Activated CD4-positive, alpha-beta T cell treated with anti-CD3 and anti-CD28 coated beads, Interleukin-2, amount 10 ng/mL, durations not matched to agents 7 days and 5 days (primary cell): ENCODE measurements around the gene ZMYND19. TPM values are rescaled to one million over a fixed set of nuclear protein-coding genes. Genes with fewer than 3 reads are reported as not detected.
"Not testable (repeated sequence)": the region's sequence is repeated elsewhere in the genome, so short reads cannot be mapped to it uniquely, and the experiment has no call there.

ENCODE experiments used
- CTCF ChIA-PET: fragments of 350-600 bp; sonication (Branson Sonifier 250); formaldehyde crosslinking; loops from one replicate; lab custom pipeline; 2021; ENCODE audit warnings: antibody characterized with exemption; lab: Charles Lee
- POLR2A ChIA-PET: fragments of 350-600 bp; sonication (Branson Sonifier 250); formaldehyde crosslinking; loops from one replicate; lab custom pipeline; 2021; ENCODE audit warnings: antibody characterized with exemption; lab: Charles Lee
- DNase-seq: peaks from one replicate; pipeline ENCODE4 v3.0.0-alpha.2; 2020
- H3K27ac Mint-ChIP-seq: one replicate; pipeline ENCODE4 v1.8.0; 2021; ENCODE audit warnings: mild to moderate bottlenecking, moderate library complexity, mixed read lengths
- H3K27me3 Mint-ChIP-seq: one replicate; pipeline ENCODE4 v1.8.0; 2021; ENCODE audit warnings: mixed read lengths
- H3K36me3 Mint-ChIP-seq: one replicate; pipeline ENCODE4 v1.8.0; 2021; ENCODE audit warnings: low read depth, mixed read lengths
- H3K4me1 Mint-ChIP-seq: one replicate; pipeline ENCODE4 v1.8.0; 2021; ENCODE audit warnings: mixed read lengths
- H3K4me3 Mint-ChIP-seq: one replicate; pipeline ENCODE4 v1.8.0; 2021; ENCODE audit warnings: mild to moderate bottlenecking, moderate library complexity, mixed read lengths
- H3K9me3 Mint-ChIP-seq: one replicate; pipeline ENCODE4 v1.8.0; 2021; ENCODE audit warnings: mixed read lengths
- total RNA-seq, 2 experiments: library from RNA; stranded (reverse); gene quantifications; one replicate each; pipeline ENCODE4 v1.2.3, GENCODE V29; 2021

ZMYND19 gene
- total RNA-seq, 2 experiments from 2014 or later: 24.7 to 26.5 TPM

DNA sequence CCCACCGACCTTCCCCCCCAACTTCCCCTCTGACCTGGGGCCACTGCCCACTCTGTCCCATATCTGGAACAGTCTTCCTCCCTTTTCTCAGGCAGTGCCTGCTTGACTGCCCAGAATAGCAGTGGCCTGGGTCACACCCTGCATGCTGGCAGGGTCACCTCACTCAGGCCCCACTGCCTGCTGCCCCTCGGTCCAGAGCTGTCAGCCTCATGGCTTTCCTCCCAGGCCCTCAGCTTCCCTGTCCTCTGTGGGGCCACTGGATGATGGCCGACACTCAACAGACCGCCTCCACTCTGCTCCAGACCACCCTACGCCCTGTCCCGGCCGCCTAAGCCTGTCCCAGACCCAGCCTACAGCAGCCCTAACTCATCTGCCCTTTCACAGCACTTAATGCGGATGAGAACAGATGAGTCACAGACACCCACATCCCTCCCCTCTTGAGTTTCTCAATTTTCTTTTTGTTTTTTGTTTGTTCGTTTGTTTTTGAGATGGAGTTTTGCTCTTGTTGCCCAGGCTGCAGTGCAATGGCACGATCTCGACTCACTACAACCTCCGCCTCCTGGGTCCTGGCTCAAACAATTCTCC is 46.0 kb downstream of the ZMYND19 start:
- Mint-ChIP-seq H3K4me3 (no peak overlapping the region), H3K9me3 (no peaks in the 10 kb centered on the region), H3K27ac (no peak overlapping the region), H3K4me1 (peaks cover 4% of the 10 kb centered on the region), H3K27me3 (no peaks in the 10 kb centered on the region), H3K36me3 (no peaks in the 10 kb centered on the region)
- POLR2A ChIA-PET: no interaction called here
- DNase-seq: no peak
- CTCF ChIA-PET: no interaction called here

DNA sequence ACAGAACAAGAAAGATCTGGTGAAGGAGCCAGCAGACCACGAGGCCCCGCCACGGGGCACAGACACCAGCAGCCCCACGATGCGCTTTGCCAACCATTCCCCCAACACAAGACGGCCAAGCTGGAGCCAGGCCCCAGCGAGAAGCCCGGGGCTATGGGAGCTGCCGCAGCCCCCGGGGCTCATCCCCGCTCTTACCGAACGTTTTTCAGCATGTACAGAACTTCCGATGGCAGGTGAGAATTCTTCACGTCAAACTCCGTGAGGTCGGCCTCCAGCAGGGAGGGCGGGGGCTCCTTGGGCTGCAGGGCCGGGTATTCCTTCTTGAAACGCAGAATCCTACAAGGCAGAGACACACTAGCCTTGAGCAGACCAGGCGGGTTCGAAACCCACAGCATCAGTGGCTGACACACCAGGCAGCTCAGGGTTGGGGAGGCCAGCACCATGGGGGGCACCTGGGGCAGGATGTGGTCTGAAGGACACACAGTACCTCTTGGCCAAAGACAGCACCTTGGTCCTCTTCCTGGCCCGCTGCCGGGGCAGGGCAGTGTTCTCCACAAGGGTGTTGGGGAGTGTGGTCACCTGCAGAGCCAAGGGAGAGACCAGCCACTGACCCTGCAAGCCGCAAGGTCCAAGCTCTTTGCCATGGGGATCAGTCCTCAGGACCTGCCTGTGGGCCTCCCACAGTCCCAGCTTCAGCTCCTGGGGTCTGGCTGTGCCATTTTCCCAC is 46.9 kb downstream of the ZMYND19 start:
- POLR2A ChIA-PET: no interaction called here

DNA sequence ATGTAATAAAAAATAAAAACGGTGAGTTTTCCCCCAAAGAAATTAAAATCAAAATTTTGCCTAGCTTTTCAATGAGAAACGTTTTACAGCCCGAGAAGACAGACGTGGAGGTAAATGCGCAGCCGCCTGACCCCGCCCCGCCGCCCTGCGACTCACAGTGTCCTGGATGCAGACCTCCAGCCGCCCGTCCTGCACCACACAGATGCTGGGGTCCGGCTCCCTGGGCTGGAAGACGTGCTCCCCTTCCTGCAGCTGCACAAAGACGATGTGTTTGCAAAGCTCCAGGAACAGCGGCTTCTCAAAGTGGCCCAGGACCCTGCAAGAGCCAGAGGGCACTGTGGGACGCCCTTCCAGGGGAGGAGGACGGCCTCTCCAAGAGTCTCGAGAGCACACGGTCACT is 47.8 kb downstream of the ZMYND19 start:
- CTCF ChIA-PET: interaction anchor here (0.5 to 1.1 kb wide), 2 partner anchors 11 to 42 kb away, joined by 3 read pairs; no protein-coding TSS in a partner anchor
- POLR2A ChIA-PET: no interaction called here
- Mint-ChIP-seq H3K9me3 (no peaks in the 10 kb centered on the region), H3K27ac (no peak overlapping the region), H3K4me1 (peaks cover 1% of the 10 kb centered on the region), H3K4me3 (no peak overlapping the region), H3K36me3 (no peaks in the 10 kb centered on the region), H3K27me3 (no peaks in the 10 kb centered on the region)
- DNase-seq: no peak

More for the DNA sequence above, 46.9 kb downstream of the ZMYND19 start:
- CTCF ChIA-PET: no interaction called here
- no peak overlapping the region for H3K4me3 Mint-ChIP-seq
- no peaks in the 10 kb centered on the region for H3K36me3 Mint-ChIP-seq
- no peaks in the 10 kb centered on the region for H3K9me3 Mint-ChIP-seq
- peaks cover 2% of the 10 kb centered on the region for H3K4me1 Mint-ChIP-seq
- H3K27me3 Mint-ChIP-seq: no peaks in the 10 kb centered on the region
- no peak for DNase-seq
- no peak overlapping the region for H3K27ac Mint-ChIP-seq

DNA sequence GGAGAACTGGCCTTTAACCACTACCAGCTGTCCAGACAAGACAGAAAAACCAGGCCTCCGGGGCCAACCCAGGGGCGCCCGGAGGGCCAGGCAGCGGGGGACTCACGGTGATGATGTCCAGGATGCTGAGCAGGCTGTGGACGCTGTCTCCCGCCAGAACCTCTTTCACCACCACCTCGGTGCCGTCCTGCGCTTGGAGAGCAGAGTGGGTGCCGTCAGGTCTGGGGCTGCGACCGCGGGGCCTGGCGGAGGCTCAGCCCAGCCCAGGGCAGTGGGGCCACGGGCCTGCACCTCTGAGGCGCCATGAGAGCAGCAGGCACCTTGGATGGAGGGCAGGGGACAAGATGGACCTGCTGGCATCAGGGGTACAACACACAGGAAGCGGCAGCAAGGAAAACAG is 49.8 kb downstream of the ZMYND19 start:
- peaks cover 9% of the 10 kb centered on the region for H3K9me3 Mint-ChIP-seq
- peaks cover 7% of the 10 kb centered on the region for H3K36me3 Mint-ChIP-seq
- ChIA-PET CTCF (interaction anchor here (1.1 kb wide), 1 partner anchor 10 kb away, joined by 3 read pairs; no protein-coding TSS in a partner anchor), POLR2A (no interaction called here)
- H3K27me3 Mint-ChIP-seq: no peaks in the 10 kb centered on the region
- no peak overlapping the region for H3K27ac Mint-ChIP-seq
- peaks cover 15% of the 10 kb centered on the region for H3K4me1 Mint-ChIP-seq
- H3K4me3 Mint-ChIP-seq: no peak overlapping the region
- no peak for DNase-seq

DNA sequence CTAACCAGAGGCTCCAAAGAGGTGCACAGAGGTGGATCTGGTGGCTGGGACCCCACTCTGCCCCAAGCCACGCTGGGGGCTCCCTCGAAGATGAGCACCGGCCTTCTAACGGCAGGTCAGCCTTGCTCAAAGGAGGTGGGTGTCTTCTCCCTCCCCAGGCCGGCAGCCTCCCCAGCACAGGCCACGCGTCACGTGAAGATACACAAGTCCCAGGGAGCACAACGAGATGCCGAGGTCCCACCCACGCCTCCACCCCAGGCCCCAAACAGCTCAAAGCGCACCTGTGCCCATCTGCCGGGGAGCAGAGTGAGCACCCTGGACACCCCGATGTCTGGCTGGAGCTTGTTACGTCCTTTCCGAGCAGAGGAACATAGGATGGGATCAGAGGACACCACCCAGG is 52.3 kb downstream of the ZMYND19 start:
- Mint-ChIP-seq H3K4me3 (no peak overlapping the region), H3K36me3 (peaks cover 10% of the 10 kb centered on the region), H3K27ac (no peak overlapping the region), H3K9me3 (peaks cover 9% of the 10 kb centered on the region), H3K27me3 (no peaks in the 10 kb centered on the region), H3K4me1 (peaks cover 25% of the 10 kb centered on the region)
- no peak for DNase-seq
- POLR2A ChIA-PET: no interaction called here
- CTCF ChIA-PET: interaction anchor here (0.7 to 1.7 kb wide), 4 partner anchors 9 to 103 kb away, joined by 3 to 4 read pairs (median 3); partner anchors contain the start of gene MRPL41

DNA sequence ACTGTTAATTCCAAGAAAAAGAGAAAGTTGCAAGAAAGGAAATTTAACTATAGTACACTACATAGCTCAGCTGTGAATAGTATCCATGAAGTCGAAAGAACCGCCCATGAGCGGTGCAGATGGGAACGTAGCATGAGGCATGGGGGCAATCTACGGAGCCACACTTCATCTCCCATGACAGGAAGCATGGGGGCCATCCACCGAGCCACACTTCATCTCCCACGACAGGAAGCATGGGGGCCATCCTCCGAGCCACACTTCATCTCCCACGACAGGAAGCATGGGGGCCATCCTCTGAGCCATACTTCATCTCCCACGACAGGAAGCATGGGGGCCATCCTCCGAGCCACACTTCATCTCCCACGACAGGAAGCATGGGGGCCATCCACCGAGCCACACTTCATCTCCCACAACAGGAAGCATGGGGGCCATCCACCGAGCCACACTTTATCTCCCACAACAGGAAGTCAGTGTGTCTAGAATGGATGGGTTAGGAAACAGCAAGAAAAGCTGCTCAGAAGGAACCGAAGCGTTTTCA is 53.6 kb downstream of the ZMYND19 start:
- H3K9me3 Mint-ChIP-seq, DNase-seq, CTCF ChIA-PET, H3K27me3 Mint-ChIP-seq, POLR2A ChIA-PET, H3K4me3 Mint-ChIP-seq: not testable (repeated sequence)
- Mint-ChIP-seq H3K36me3 (peaks cover 10% of the 10 kb centered on the region), H3K27ac (peak overlapping the region; percentile 51), H3K4me1 (peaks cover 25% of the 10 kb centered on the region)

DNA sequence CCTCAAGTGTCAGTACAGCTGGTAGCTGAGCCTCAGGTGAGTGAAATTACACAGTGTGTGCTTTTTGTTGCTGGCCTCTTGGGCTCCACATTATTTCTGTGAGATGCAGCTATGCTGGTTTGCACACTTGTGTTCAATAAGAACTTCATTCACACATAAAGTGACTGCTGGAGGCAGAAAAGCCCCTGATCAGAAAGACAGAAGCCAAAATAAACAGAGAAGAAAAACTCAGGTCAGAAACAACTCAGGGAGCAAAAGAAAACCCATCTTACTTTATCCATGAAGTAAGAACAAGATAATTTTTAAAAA is 55.2 kb downstream of the ZMYND19 start:
- Mint-ChIP-seq H3K27ac (peak overlapping the region; percentile 19), H3K4me3 (no peak overlapping the region), H3K9me3 (peaks cover 9% of the 10 kb centered on the region), H3K27me3 (no peaks in the 10 kb centered on the region), H3K36me3 (peaks cover 10% of the 10 kb centered on the region), H3K4me1 (peaks cover 33% of the 10 kb centered on the region)
- CTCF ChIA-PET: interaction anchor here (0.7 to 1.2 kb wide), 4 partner anchors 12 to 84 kb away, joined by 3 to 5 read pairs (median 4); partner anchors contain the start of genes EHMT1 and PNPLA7
- POLR2A ChIA-PET: no interaction called here
- DNase-seq: no peak

DNA sequence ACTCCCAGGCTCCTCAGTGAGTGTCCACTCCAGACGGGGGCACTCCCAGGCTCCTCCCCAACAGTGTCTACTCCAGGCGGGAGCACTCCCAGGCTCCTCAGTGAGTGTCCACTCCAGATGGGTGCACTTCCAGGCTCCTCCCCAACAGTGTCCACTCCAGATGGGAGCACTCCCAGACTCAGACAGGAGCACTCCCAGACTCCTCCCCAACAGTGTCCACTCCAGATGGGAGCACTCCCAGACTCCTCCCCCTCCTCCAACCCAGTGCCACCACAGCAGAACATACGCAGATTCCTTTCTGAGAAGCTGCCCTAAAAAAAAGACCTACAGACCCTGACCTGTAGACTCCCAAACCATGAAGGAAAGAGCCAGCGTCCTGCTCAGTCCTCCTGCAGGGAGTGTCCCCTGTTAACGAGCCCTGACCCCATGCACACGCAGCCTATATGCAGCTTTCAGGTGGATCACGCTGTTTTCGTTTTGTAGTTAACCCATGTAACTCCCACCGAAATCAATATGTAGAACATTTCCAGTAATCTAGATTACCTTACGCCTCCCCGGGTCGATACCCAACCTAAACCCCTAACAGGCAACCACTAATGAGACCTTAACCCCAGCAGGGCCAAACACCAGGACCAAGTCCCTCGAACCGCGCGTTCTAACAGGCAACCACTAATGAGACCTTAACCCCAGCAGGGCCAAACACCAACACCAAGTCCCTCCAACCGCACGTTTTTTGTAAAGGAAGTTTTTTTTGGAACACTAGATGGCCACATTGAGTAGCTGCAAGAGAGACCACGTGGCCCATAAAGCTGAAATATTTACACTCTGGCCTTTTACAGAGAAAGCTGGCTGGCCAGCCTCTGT is 55.8 kb downstream of the ZMYND19 start:
- Mint-ChIP-seq H3K9me3 (peaks cover 9% of the 10 kb centered on the region), H3K4me3 (no peak overlapping the region), H3K27me3 (no peaks in the 10 kb centered on the region), H3K36me3 (peaks cover 10% of the 10 kb centered on the region), H3K27ac (no peak overlapping the region), H3K4me1 (peaks cover 33% of the 10 kb centered on the region)
- POLR2A ChIA-PET: interaction anchor here (0.6 kb wide), 1 partner anchor 43 kb away, joined by 3 read pairs; no protein-coding TSS in a partner anchor
- CTCF ChIA-PET: interaction anchor here (0.7 to 1.2 kb wide), 4 partner anchors 11 to 84 kb away, joined by 3 to 5 read pairs (median 4); partner anchors contain the start of genes EHMT1 and PNPLA7
- DNase-seq: peak; percentile 33

DNA sequence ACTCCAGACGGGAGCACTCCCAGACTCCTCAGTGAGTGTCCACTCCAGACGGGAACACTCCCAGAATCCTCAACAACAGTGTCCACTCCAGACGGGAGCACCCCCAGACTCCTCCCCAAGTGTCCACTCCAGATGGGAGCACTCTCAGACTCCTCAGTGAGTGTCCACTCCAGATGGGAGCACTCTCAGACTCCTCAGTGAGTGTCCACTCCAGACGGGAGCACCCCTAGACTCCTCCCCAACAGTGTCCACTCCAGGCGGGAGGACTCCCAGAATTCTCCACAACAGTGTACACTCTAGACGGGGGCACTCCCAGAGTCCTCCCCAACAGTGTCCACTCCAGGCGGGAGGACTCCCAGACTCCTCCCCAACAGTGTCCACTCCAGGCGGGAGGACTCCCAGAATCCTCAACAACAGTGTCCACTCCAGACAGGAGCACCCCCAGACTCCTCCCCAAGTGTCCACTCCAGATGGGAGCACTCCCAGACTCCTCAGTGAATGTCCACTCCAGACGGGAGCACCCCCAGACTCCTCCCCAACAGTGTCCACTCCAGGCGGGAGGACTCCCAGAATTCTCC is 57.3 kb downstream of the ZMYND19 start:
- POLR2A ChIA-PET, H3K4me3 Mint-ChIP-seq, CTCF ChIA-PET, DNase-seq, H3K9me3 Mint-ChIP-seq, H3K27me3 Mint-ChIP-seq, H3K27ac Mint-ChIP-seq: not testable (repeated sequence)
- Mint-ChIP-seq H3K36me3 (peaks cover 10% of the 10 kb centered on the region), H3K4me1 (peaks cover 33% of the 10 kb centered on the region)

Other genes starting within 250 kb of the ZMYND19 start
- gene EXD3, start 167.3 kb downstream of the ZMYND19 start, total RNA-seq: 10 to 100 TPM; 10.3 to 13.2 TPM
- 1 to 10 TPM in 1 of 2 experiments, under 1 TPM in 1; 0.46 to 1.1 TPM for gene NOXA1, start 167.1 kb downstream of the ZMYND19 start, total RNA-seq
- gene ENTPD8, start 149.2 kb downstream of the ZMYND19 start, total RNA-seq: not detected
- 10 to 100 TPM; 57.6 to 60.3 TPM for gene NSMF, start 131.2 kb downstream of the ZMYND19 start, total RNA-seq
- 1 to 10 TPM; 3.8 to 4.4 TPM for gene PNPLA7, start 40.1 kb downstream of the ZMYND19 start, total RNA-seq
- 10 to 100 TPM; 30.2 to 37.1 TPM for gene MRPL41, start 38.6 kb downstream of the ZMYND19 start, total RNA-seq
- gene DPH7, start 11.6 kb downstream of the ZMYND19 start, total RNA-seq: 10 to 100 TPM; 31.1 to 34.4 TPM
- 10 to 100 TPM; 52.4 to 64.2 TPM for gene ARRDC1, start 15.2 kb upstream of the ZMYND19 start, total RNA-seq
- 100 to 1,000 TPM; 100 to 110 TPM for gene EHMT1, start 28.5 kb upstream of the ZMYND19 start, total RNA-seq